ENCODE measurements around the gene STON2. TPM values are rescaled to one million over a fixed set of nuclear protein-coding genes. Genes with fewer than 3 reads are reported as not detected.

Gene STON2
- total RNA-seq, 1 donor from 2014 or later = 54.4 TPM

GRCh38 chr14:81220830-81221578, 179.1 kb downstream of the STON2 start, which contains the start of gene GTF2A1:
TSS of gene GTF2A1 (minus strand) at chr14:81220959. CDS start at chr14:81220518, 441 bp downstream.
- peak; percentile 97 for DNase-seq (ENCODE audit: low spot score)
- intact Hi-C loops (cut with DNase I) = no loop called here
- peak; percentile 94 for ATAC-seq

GRCh38 chr14:81220580-81220829, 179.6 kb downstream of the STON2 start:
- ATAC-seq = no peak
- no peak for DNase-seq (ENCODE audit: low spot score)
- intact Hi-C loops (cut with DNase I) = no loop called here

GRCh38 chr14:81219759-81220579, 180.2 kb downstream of the STON2 start:
- DNase-seq (ENCODE audit: low spot score) = peak; percentile 72
- no peak for ATAC-seq
- intact Hi-C loops (cut with DNase I) = no loop called here

- ATAC-seq = peak; percentile 87
- intact Hi-C loops (cut with DNase I) = no loop called here
These were observed 180.8 kb downstream of the STON2 start for GRCh38 chr14:81219210-81219758.

GRCh38 chr14:81211844-81212243, 188.3 kb downstream of the STON2 start:
- ATAC-seq = peak; percentile 67

More at GRCh38 chr14:81219210-81219758, 180.8 kb downstream of the STON2 start:
- DNase-seq (ENCODE audit: low spot score) = peak; percentile 95

More at GRCh38 chr14:81211844-81212243, 188.3 kb downstream of the STON2 start:
- intact Hi-C loops (cut with DNase I) = no loop called here
- DNase-seq (ENCODE audit: low spot score) = no peak

Other genes starting within 250 kb of the STON2 start
- 34.0 TPM for gene GTF2A1, start 179.4 kb downstream of the STON2 start, total RNA-seq
- gene SEL1L, start 133.5 kb upstream of the STON2 start, total RNA-seq = 87.7 TPM